HL-60 (cell line): ENCODE results near the gene UBA6.
"Not testable (repeated sequence)": the region's sequence is repeated elsewhere in the genome, so short reads cannot be mapped to it uniquely, and the experiment has no call there.

ENCODE experiments used
- DNase-seq, 2 experiments: peaks; one replicate each; pipeline ENCODE4 v3.0.0-alpha.2; 2010 to 2020; ENCODE audit warnings: low read depth in 1 of 2, low spot score in 1 of 2
- H3K27ac ChIP-seq: fragments of 250-450 bp; sonication (Bioruptor Pico); replicated peaks from 2 replicates; pipeline ENCODE4 v1.5.1; 2020; ENCODE audit warnings: mild to moderate bottlenecking, moderate library complexity
- H3K27me3 ChIP-seq: fragments of 250-450 bp; sonication (Bioruptor Pico); 2 replicates; pipeline ENCODE4 v1.5.1; 2021; ENCODE audit warnings: mild to moderate bottlenecking, moderate library complexity; ENCODE audit not compliant: insufficient read depth, poor library complexity, severe bottlenecking
- H3K4me3 ChIP-seq: replicated peaks from 2 replicates; pipeline ENCODE4 v1.5.1; 2011; ENCODE audit warnings: mild to moderate bottlenecking, control low read depth, low read length; ENCODE audit not compliant: insufficient read depth
- CTCF ChIP-seq: IDR thresholded peaks from one replicate; pipeline ENCODE4 v1.5.1; 2011; ENCODE audit warnings: low read length, control low read depth, inconsistent platforms; ENCODE audit not compliant: insufficient read depth
- GABPA ChIP-seq: IDR thresholded peaks from 2 replicates; pipeline ENCODE4 v1.6.1; 2012; ENCODE audit warnings: low read depth
- POLR2AphosphoS5 ChIP-seq: IDR thresholded peaks from 2 replicates; pipeline ENCODE4 v1.6.1; 2012; ENCODE audit warnings: low read depth
- REST ChIP-seq: IDR thresholded peaks from 2 replicates; pipeline ENCODE4 v1.6.1; 2012; ENCODE audit warnings: low read depth; ENCODE audit not compliant: insufficient replicate concordance
- SPI1 ChIP-seq: IDR thresholded peaks from 2 replicates; pipeline ENCODE4 v1.6.1; 2012; ENCODE audit warnings: low read depth, mild to moderate bottlenecking, borderline replicate concordance

Gene UBA6

GRCh38 chr4:67736262-67736661 lies 35.3 kb upstream of the UBA6 start:
- H3K4me3 ChIP-seq = no peak overlapping the region
- H3K27ac ChIP-seq = no peak overlapping the region
- no peaks in the 10 kb centered on the region for H3K27me3 ChIP-seq
- no peak for TF ChIP-seq CTCF
- TF ChIP-seq POLR2AphosphoS5 = no peak
- TF ChIP-seq GABPA = no peak
- TF ChIP-seq SPI1 = no peak
- TF ChIP-seq REST = no peak
- no peak for DNase-seq

- no peak for DNase-seq
- Histone ChIP-seq H3K4me3 (no peak overlapping the region), H3K27ac (no peak overlapping the region), H3K27me3 (no peaks in the 10 kb centered on the region)
- no peak for TF ChIP-seq REST
- no peak for TF ChIP-seq GABPA
- no peak for TF ChIP-seq SPI1
- no peak for TF ChIP-seq POLR2AphosphoS5
- TF ChIP-seq CTCF = no peak
Measured at GRCh38 chr4:67735325-67735724, 34.4 kb upstream of the UBA6 start.

- not testable (repeated sequence) for H3K27me3 ChIP-seq, H3K27ac ChIP-seq, H3K4me3 ChIP-seq, DNase-seq
Measured at GRCh38 chr4:67730511-67730910, 29.6 kb upstream of the UBA6 start.

GRCh38 chr4:67727124-67727850 lies 26.3 kb upstream of the UBA6 start:
- no peak for DNase-seq
- H3K27me3 ChIP-seq = no peaks in the 10 kb centered on the region
- H3K4me3 ChIP-seq = no peak overlapping the region
- TF ChIP-seq SPI1 = no peak
- no peak for TF ChIP-seq GABPA
- TF ChIP-seq POLR2AphosphoS5 = no peak
- TF ChIP-seq CTCF = no peak
- no peak for TF ChIP-seq REST
- H3K27ac ChIP-seq = no peak overlapping the region
